WTC11 (cell line): ENCODE measurements around the gene COL11A1. TPM values are rescaled to one million over a fixed set of nuclear protein-coding genes. Genes with fewer than 3 reads are reported as not detected.

Experiments
- ATAC-seq: fragments of 200-7000 bp; cut with Tn5 transposase; 2 replicates; pipeline ENCODE4 v1.10.0; 2021; ENCODE audit warnings: mild to moderate bottlenecking, moderate library complexity
- CTCF ChIA-PET: fragments of 300-600 bp; sonication (Branson Sonifier 250); formaldehyde crosslinking; loops from one replicate; lab custom pipeline; 2021; ENCODE audit warnings: antibody characterized with exemption; lab: Charles Lee
- POLR2A ChIA-PET: fragments of 350-600 bp; sonication (Branson Sonifier 250); formaldehyde crosslinking; loops from one replicate; lab custom pipeline; 2021; ENCODE audit warnings: antibody characterized with exemption; lab: Charles Lee
- DNase-seq: peaks from one replicate; pipeline ENCODE4 v3.0.0; 2021; ENCODE audit warnings: low spot score
- H3K27ac Mint-ChIP-seq: 2 replicates; pipeline ENCODE4 v1.8.0; 2021; ENCODE audit warnings: mixed read lengths
- H3K27me3 Mint-ChIP-seq: 2 replicates; pipeline ENCODE4 v1.8.0; 2021; ENCODE audit warnings: low read depth, mild to moderate bottlenecking, moderate library complexity, mixed read lengths
- H3K36me3 Mint-ChIP-seq: 2 replicates; pipeline ENCODE4 v1.8.0; 2021; ENCODE audit warnings: mixed read lengths
- H3K4me1 Mint-ChIP-seq: 2 replicates; pipeline ENCODE4 v1.8.0; 2022; ENCODE audit warnings: mixed read lengths
- H3K4me3 Mint-ChIP-seq: 2 replicates; pipeline ENCODE4 v1.8.0; 2021; ENCODE audit warnings: mild to moderate bottlenecking, moderate library complexity, mixed read lengths
- H3K9me3 Mint-ChIP-seq: 2 replicates; pipeline ENCODE4 v1.8.0; 2021; ENCODE audit warnings: mixed read lengths
- AFF4 ChIP-seq: sonication (generic); formaldehyde crosslinking; IDR thresholded peaks from 2 replicates; pipeline ENCODE4 v1.8.1; 2023; ENCODE audit warnings: mild to moderate bottlenecking, missing genetic modification reagents, borderline replicate concordance
- ARID4B ChIP-seq: sonication (generic); formaldehyde crosslinking; IDR thresholded peaks from 2 replicates; pipeline ENCODE4 v1.8.0; 2023; ENCODE audit warnings: missing genetic modification reagents, mild to moderate bottlenecking, borderline replicate concordance
- CTCF ChIP-seq: fragments of 200-600 bp; IDR thresholded peaks from 2 replicates; pipeline ENCODE4 v1.8.0; 2022; ENCODE audit warnings: antibody characterized with exemption
- E2F1 ChIP-seq: sonication (generic); formaldehyde crosslinking; IDR thresholded peaks from 2 replicates; pipeline ENCODE4 v1.8.0; 2022; ENCODE audit warnings: mild to moderate bottlenecking, missing genetic modification reagents
- FOXP1 ChIP-seq: sonication (generic); formaldehyde crosslinking; IDR thresholded peaks from 2 replicates; pipeline ENCODE4 v1.8.0; 2022; ENCODE audit warnings: missing genetic modification reagents, mild to moderate bottlenecking, moderate library complexity, borderline replicate concordance
- GABPB1 ChIP-seq: sonication (generic); formaldehyde crosslinking; IDR thresholded peaks from 2 replicates; pipeline ENCODE4 v1.8.1; 2023; ENCODE audit warnings: mild to moderate bottlenecking, missing genetic modification reagents
- NFATC4 ChIP-seq: fragments of 250-450 bp; sonication (Bioruptor Pico); IDR thresholded peaks from 2 replicates; pipeline ENCODE4 v1.9.0; 2021; ENCODE audit warnings: mild to moderate bottlenecking
- PRDM15 ChIP-seq: sonication (generic); formaldehyde crosslinking; IDR thresholded peaks from 2 replicates; pipeline ENCODE4 v1.8.0; 2022; ENCODE audit warnings: missing genetic modification reagents
- PRRX2 ChIP-seq: fragments of 250-450 bp; sonication (Bioruptor Pico); IDR thresholded peaks from 2 replicates; pipeline ENCODE4 v1.8.0; 2021; ENCODE audit warnings: mild to moderate bottlenecking
- SMAD4 ChIP-seq: sonication (generic); formaldehyde crosslinking; IDR thresholded peaks from 2 replicates; pipeline ENCODE4 v1.8.0; 2022; ENCODE audit warnings: mild to moderate bottlenecking, missing genetic modification reagents
- SOX15 ChIP-seq: fragments of 250-450 bp; sonication (Bioruptor Pico); IDR thresholded peaks from 2 replicates; pipeline ENCODE4 v1.9.0; 2021; ENCODE audit warnings: mild to moderate bottlenecking
- TCF7 ChIP-seq: sonication (generic); formaldehyde crosslinking; IDR thresholded peaks from 2 replicates; pipeline ENCODE4 v1.8.0; 2022; ENCODE audit warnings: mild to moderate bottlenecking, low read depth, missing genetic modification reagents, moderate library complexity
- ZNF121 ChIP-seq: sonication (generic); formaldehyde crosslinking; IDR thresholded peaks from 2 replicates; pipeline ENCODE4 v1.8.0; 2023; ENCODE audit warnings: missing genetic modification reagents
- ZNF232 ChIP-seq: sonication (generic); formaldehyde crosslinking; IDR thresholded peaks from 2 replicates; pipeline ENCODE4 v1.8.0; 2022; ENCODE audit warnings: mild to moderate bottlenecking, missing genetic modification reagents
- ZNF425 ChIP-seq: fragments of 250-450 bp; sonication (Bioruptor Pico); conservative IDR thresholded peaks from 2 replicates; pipeline ENCODE4 v1.9.0; 2021; ENCODE audit warnings: mild to moderate bottlenecking
- total RNA-seq: library from RNA; stranded (reverse); gene quantifications from 3 replicates; pipeline ENCODE4 v1.2.3, GENCODE V29; 2021

Gene COL11A1
- total RNA-seq, 1 experiment from 2014 or later, result 13.1 TPM

- Mint-ChIP-seq H3K27me3 (no peaks in the 10 kb centered on the region), H3K4me1 (no peaks in the 10 kb centered on the region), H3K9me3 (peaks cover 7% of the 10 kb centered on the region; the same call in 1 of the 2 replicates), H3K27ac (no peak overlapping the region), H3K4me3 (no peak overlapping the region), H3K36me3 (no peaks in the 10 kb centered on the region)
- CTCF ChIA-PET, result no interaction called here
- POLR2A ChIA-PET, result no interaction called here
- ATAC-seq (no peak), DNase-seq (no peak)
- TF ChIP-seq SOX15 (CRISPR knock-in tag) (no peak), NFATC4 (no peak), ZNF121 (no peak), TCF7 (CRISPR knock-in tag) (no peak), PRRX2 (CRISPR knock-in tag) (no peak)
- TF ChIP-seq, all 79 proteins: peak for 0
Observed at GRCh38 chr1:102840741-102841140, 267.6 kb downstream of the COL11A1 start.

- no peak for TF ChIP-seq GABPB1
- no peak for TF ChIP-seq ARID4B
- no peak for TF ChIP-seq E2F1
- no peak for TF ChIP-seq ZNF425 (CRISPR knock-in tag)
- TF ChIP-seq ZNF232 (CRISPR knock-in tag), result no peak
- no peak for TF ChIP-seq SMAD4 (CRISPR knock-in tag)
- TF ChIP-seq, all 79 proteins: peak for 0
- CTCF ChIA-PET, result no interaction called here
- H3K4me1 Mint-ChIP-seq, result no peaks in the 10 kb centered on the region
- ATAC-seq (no peak), DNase-seq (no peak)
- no peak overlapping the region for H3K27ac Mint-ChIP-seq
- no peak overlapping the region for H3K4me3 Mint-ChIP-seq
- H3K27me3 Mint-ChIP-seq, result no peaks in the 10 kb centered on the region
- POLR2A ChIA-PET, result no interaction called here
- H3K9me3 Mint-ChIP-seq, result peaks cover 30% of the 10 kb centered on the region
- H3K36me3 Mint-ChIP-seq, result peaks cover 4% of the 10 kb centered on the region; the same call in 1 of the 2 replicates
Observed at GRCh38 chr1:102838016-102838415, 270.3 kb downstream of the COL11A1 start.

GRCh38 chr1:102837551-102837950 lies 270.8 kb downstream of the COL11A1 start:
- H3K27me3 Mint-ChIP-seq, result no peaks in the 10 kb centered on the region
- DNase-seq, result no peak
- no peaks in the 10 kb centered on the region for H3K4me1 Mint-ChIP-seq
- CTCF ChIA-PET, result no interaction called here
- H3K9me3 Mint-ChIP-seq, result peaks cover 34% of the 10 kb centered on the region
- H3K36me3 Mint-ChIP-seq, result peaks cover 4% of the 10 kb centered on the region; the same call in 1 of the 2 replicates
- TF ChIP-seq CTCF (no peak), PRDM15 (CRISPR knock-in tag) (no peak), NFATC4 (no peak), FOXP1 (no peak), AFF4 (CRISPR knock-in tag) (no peak)
- TF ChIP-seq, all 79 proteins: peak for 0
- POLR2A ChIA-PET, result no interaction called here
- ATAC-seq, result no peak
- H3K4me3 Mint-ChIP-seq, result no peak overlapping the region
- H3K27ac Mint-ChIP-seq, result no peak overlapping the region
